T-helper 2 cell treated with Interferon-gamma antibody and Interleukin-4, amounts not matched to agents 100 ng/mL and 5 ng/mL, for 36 hours (primary cell): ENCODE measurements around the gene KLF9. TPM values are rescaled to one million over a fixed set of nuclear protein-coding genes. Genes with fewer than 3 reads are reported as not detected.

Experiments used
- intact Hi-C: fragments of 100-400 bp; cut with micrococcal nuclease; formaldehyde crosslinking; loops from one replicate; pipeline ENCODE4 v1.15.1; 2023
- total RNA-seq: library from RNA; stranded (reverse); gene quantifications from 2 replicates; pipeline ENCODE4 v1.2.3, GENCODE V29; 2022

KLF9 gene
- total RNA-seq, 1 donor from 2014 or later = 10.2 TPM

- intact Hi-C loops = no loop called here
Observed at GRCh38 chr9:70374962-70375618, 39.4 kb downstream of the KLF9 start.

DNA sequence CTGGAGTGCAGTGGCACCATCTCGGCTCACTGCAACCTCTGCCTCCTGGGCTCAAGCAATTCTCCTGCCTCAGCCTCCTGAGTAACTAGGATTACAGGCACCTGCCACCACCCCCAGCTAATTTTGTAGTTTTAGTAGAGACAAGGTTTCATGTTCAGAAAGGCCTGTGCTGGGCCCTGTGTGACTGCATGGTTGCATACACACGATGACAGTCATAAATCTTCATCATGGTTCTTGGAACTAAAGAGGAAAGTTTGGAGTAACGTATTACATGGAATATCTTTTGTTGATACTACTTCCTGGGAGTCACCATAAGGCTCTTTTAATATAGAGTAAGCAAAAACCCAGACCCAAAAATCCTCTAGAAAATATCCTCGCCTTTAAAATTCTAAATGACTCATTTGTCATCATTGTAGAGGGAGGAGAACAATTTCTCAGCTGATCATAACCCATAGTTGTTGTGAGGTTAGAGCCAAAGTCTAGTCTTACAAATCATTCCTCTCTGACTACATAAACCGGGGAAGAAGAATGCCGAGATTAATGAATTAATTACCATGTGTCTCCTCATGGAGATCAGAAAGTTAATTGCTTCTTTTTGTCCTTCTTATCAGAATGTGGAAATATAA lies 47.0 kb downstream of the KLF9 start:
- intact Hi-C loops = no loop called here

DNA sequence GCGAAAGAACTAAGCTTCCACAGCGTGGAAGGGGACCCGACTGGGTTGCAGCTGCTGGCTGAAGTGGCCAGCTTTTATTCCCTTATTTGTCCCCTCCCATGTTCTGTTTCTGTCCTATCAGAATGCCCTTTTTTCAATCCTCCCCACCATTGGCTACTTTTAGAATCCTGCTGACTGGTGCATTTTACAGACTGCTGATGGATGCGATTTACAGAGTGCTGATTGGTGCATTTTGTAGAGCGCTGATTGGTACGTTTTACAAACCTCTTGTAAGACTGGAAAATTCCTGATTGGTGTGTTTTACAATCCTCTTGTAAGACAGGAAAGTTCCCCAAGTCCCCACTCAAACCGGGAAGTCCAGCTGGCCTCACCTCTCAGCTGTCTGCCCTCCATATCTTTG lies 50.7 kb downstream of the KLF9 start:
- intact Hi-C loops = no loop called here

- intact Hi-C loops = no loop called here
Observed at GRCh38 chr9:70362952-70363351, 51.5 kb downstream of the KLF9 start.

GRCh38 chr9:70355801-70356200 lies 58.7 kb downstream of the KLF9 start:
- intact Hi-C loops = no loop called here

DNA sequence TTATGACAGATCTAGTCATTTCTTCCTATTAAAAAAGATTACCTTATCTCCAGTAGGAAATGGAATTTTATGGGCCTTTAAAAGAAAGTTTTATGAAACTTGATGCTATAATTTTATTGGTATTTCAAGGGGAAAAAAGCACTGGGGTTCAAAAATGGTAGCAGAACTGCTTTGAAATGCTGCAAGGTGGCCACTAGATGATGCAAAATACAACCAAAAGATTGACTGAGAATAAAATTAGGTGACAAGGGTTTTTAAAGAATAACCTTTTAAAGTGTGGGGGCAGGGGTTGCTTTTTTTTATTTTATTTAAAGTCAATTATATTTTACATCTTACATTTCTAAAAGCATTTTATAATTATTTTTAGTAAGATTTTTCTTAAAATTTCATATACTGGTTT lies 61.7 kb downstream of the KLF9 start:
- intact Hi-C loops = loop anchor here (1.0 to 5.0 kb wide), 2 partner anchors 54 to 249 kb away; no protein-coding TSS in a partner anchor

DNA sequence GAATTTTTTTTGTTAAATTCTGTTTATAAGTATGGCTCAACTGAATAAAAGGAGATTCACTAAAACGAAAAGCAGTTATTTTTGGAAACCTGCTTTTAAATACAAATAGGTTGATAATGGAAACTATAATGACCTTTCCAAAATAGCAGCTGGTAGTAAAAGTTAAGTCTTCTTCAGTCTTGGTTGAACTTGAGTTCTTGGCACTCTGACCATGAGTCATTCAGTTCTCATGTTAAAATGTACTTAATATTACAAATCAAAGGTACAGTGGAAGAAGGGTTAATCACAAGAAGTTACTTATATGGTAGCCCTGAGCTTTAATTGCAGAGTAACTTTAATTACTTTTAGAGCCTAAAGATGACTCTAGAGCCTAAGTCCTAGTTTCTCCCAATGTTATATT lies 62.1 kb downstream of the KLF9 start:
- intact Hi-C loops = loop anchor here (5.0 kb wide), 1 partner anchor 55 kb away; no protein-coding TSS in a partner anchor

DNA sequence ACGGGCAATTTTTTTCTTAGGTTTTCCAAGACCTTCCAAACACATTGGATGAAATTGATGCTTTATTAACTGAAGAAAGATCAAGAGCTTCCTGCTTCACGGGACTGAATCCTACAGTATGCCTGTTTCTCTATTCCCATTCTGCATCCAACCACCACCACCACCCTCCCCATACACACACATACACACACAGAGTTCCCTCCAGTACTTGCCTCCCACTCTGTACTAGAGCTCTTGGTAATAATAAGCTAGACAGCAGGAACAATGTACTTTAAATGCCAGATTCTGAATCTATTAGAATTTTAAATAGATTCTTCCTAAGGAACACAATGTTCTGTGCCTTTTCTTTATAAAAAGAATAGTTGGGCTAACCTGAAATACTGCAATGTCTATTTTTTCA lies 67.4 kb downstream of the KLF9 start:
- intact Hi-C loops = loop anchor here (10.0 kb wide), 1 partner anchor 138 kb away; no protein-coding TSS in a partner anchor

GRCh38 chr9:70340572-70340971 lies 73.9 kb downstream of the KLF9 start:
- intact Hi-C loops = loop anchor here (1.0 to 10.0 kb wide), 4 partner anchors 57 to 262 kb away; no protein-coding TSS in a partner anchor

Other genes starting within 250 kb of the KLF9 start
- 36.8 and 43.0 TPM in 2 replicates for gene SMC5, start 155.7 kb downstream of the KLF9 start, total RNA-seq